Dermis blood vessel endothelial cell (primary cell): Measurements from ENCODE around the gene MPC1L. TPM values are rescaled to one million over a fixed set of nuclear protein-coding genes. Genes with fewer than 3 reads are reported as not detected.
"Not testable (repeated sequence)": the region's sequence is repeated elsewhere in the genome, so short reads cannot be mapped to it uniquely, and the experiment has no call there.

Experiments
- DNase-seq: peaks from one replicate; pipeline ENCODE4 v3.0.0; 2010
- total RNA-seq: library from RNA; depleted of rRNA; stranded (reverse); fragments of >200 nt; gene quantifications from 2 replicates; pipeline ENCODE4 v1.2.3, GENCODE V29; 2014

MPC1L gene
- not detected in 2 replicates for total RNA-seq

- no peak for DNase-seq
Measured at GRCh38 chrX:40623139-40623536, at the start of gene MPC1L. MPC1L (plus strand) TSS chrX:40623428; CDS start chrX:40623566, 138 bp downstream.

- peak; percentile 37 for DNase-seq
Measured at GRCh38 chrX:40573763-40574162, 49.5 kb upstream of the MPC1L start.

- DNase-seq = peak; percentile 21
Measured at GRCh38 chrX:40575411-40575810, 47.8 kb upstream of the MPC1L start.

DNA sequence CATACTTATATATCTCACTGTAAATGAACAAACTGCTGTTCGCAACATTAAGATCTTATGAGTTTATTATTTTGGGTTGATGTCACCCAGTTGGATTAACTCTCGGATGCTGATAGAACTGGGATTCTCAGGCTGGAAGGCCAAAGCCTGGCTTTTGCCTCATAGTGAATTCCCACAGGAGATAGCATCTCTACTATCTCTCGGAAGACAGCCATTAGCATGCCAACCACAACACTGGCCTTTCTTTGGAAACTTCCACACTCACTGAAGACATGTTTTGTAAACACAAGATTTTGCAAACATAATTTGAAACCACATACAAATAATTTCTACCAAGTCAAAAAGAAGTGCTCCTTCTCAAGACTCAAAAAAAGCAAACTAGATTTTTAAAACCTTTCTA is 46.9 kb upstream of the MPC1L start:
- DNase-seq = no peak

DNA sequence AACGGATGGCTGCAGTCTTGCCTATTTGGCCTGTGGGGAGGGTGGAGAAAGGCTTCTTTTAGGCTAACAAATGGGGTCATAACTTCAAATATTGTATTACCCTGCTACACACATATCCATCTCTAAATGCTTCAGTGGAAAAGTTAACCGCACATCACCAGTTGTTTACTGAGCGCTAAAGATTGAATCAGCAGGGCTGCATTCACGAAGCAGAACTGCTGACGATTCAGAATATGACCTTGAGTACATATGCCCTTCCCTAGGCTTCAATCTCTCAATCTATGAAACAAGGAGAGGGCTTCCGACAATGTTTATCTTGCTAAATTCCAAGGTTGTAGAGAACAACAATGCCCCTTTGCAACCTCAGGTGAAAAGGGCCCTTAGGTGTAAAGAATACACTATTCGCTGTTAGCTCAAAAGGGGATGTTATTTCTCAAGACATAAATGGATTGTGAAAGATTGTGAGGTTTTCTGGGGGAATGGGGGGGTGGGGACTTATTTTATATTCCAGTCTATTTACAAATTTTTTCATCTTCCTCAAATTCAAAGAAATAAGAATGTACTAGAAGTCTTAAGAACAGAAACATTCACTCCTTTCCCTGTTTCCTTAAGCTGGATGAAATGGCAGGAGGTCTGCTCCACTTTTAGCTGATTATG is 45.1 kb upstream of the MPC1L start:
- no peak for DNase-seq

- no peak for DNase-seq
Measured at GRCh38 chrX:40579141-40579540, 44.1 kb upstream of the MPC1L start.

- DNase-seq = no peak
Measured at GRCh38 chrX:40579900-40580536, 43.2 kb upstream of the MPC1L start.

- peak; percentile 94 for DNase-seq
Measured at GRCh38 chrX:40580537-40581335, 42.5 kb upstream of the MPC1L start, which contains the start of gene ATP6AP2. ATP6AP2 (plus strand) TSS chrX:40580970; CDS start chrX:40581066, 96 bp downstream.

DNA sequence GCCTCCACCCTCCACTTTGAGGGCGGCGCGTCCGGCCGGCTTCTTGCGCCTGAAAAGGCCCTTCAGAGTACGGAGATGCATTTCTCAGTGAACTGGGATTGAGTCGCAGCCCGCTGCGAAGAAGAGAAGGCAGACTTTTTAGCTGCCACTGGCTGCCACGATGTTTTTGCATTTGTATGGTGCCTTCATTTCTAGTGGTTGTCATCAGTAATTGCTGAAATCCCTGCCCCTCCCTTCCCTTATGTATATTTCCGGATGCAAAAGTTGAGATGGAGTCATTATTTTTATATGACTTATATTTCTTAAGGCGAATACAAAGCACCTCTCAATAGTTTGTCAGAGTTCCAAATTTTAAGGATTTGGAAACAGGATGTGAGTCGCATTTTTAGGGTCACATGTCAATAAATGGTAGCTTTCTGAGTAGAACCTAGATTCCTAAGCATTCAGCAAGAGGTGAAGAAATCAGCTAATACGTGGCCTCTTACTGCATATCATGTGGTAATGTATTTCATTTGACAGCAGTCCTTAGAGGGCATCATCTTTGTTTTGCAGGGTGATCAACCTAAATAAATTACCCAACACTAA is 41.8 kb upstream of the MPC1L start:
- peak; percentile 20 for DNase-seq

DNA sequence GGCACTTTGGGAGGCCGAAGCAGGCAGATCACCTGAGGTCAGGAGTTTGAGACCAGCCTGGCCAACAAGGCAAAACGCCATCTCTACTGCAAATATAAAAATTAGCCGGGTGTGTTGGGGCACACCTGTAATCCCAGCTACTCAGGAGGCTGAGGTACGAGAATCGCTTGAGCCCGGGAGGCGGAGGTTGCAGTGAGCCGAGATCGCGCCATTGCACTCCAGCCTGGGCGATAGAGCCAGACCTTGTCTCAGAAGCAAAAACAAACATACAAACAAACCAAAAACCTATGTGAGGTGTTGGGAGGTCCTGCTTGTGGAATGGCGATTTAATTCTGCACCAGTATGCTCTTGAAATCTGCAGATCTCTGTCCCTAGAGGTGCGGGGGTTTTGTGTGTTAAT is 41.0 kb upstream of the MPC1L start:
- DNase-seq = not testable (repeated sequence)

DNA sequence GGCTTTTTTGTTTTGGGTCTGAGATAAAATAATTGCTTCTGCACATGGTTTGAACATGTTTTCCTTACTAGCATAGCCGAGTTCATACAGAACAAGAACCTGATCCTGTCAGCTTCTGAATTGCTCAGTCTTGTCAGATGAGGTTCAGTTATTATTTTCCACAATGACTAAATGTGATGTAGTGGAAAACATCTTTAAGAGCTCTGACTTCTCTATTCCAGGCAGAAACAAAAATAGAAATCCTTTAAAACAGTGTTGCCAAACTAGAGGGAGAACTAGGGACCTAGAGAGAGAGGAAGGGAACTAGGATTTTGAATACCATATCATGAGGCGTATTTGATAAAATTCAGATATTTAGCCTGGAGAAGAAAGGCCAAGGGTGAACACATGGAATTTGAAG is 40.4 kb upstream of the MPC1L start:
- no peak for DNase-seq

DNA sequence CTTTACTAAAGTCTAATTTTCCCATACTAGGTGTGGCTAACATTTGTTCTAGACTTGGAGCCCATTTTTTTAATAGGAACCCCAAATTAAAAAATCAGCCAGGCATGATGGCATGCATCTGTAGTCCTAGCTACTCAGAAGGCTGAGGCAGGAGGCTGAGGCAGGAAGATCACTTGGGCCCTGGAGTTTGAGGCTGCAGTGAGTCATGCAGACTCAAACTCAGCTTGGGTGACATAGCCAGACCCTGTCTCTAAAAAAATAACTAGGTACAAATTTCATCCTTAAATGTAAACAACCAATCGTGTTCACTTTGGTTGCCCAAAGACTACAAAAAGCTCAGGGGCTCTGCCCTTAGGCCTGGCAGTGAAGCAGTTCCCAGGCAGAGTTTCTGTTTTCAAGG is 35.6 kb upstream of the MPC1L start:
- not testable (repeated sequence) for DNase-seq

- not testable (repeated sequence) for DNase-seq
Measured at GRCh38 chrX:40589616-40590321, 33.5 kb upstream of the MPC1L start.

DNA sequence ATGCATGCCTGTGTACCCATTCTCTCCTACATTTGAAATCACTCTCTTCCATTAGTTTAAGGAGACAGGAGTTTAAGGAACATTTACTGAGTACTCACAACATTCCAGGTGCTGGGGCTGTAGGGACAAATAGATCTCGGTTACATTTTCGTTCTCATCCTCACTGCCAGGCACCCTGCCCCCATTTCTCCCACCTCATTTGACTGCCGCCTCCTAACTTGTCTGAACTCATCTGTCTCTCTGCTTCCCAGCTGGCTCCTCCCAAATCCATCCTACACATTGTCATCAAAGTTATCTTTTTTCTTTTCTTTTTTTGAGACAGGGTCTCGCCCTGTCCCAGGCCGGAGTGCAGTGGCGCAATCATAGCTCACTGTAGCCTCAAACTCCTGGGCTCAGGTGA is 19.8 kb upstream of the MPC1L start:
- DNase-seq = no peak

GRCh38 chrX:40607381-40607780 is 15.8 kb upstream of the MPC1L start:
- no peak for DNase-seq

DNA sequence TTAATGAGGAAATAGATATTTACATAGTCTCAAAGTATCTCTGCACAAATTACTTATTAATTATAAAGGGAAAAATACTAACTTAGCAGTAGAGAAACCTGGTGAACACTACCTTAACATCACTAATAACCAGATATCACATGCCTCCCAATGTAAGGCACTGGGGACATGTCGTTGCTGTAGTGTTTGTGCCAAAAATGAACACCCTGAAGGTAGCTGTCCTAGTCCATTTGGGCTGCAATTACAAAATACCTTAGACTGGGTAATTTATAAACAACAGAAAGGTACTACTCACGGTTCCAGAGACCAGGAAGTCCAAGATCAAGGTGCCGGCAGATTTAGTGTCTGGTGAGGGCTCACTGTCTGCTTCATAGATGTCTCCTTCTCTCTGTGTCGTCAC is 10.7 kb upstream of the MPC1L start:
- DNase-seq = no peak

DNA sequence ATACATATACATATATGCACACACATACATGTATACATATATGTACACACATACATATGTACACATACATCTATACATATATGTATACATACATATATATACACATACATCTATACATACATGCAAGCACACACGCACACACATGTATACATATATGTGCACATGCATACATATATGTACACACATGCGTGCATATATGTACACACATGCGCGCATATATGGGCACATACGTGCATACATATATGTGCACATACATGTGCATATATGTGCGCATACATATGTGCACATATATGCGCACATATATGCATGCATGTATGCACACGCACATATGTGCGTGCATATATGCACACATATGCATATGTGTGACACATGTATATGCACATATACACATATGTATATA is 7.3 kb upstream of the MPC1L start:
- DNase-seq = no peak

- no peak for DNase-seq
Measured at GRCh38 chrX:40617566-40617965, 5.7 kb upstream of the MPC1L start.

GRCh38 chrX:40622479-40623138 is 619 bp upstream of the MPC1L start:
- no peak for DNase-seq

DNA sequence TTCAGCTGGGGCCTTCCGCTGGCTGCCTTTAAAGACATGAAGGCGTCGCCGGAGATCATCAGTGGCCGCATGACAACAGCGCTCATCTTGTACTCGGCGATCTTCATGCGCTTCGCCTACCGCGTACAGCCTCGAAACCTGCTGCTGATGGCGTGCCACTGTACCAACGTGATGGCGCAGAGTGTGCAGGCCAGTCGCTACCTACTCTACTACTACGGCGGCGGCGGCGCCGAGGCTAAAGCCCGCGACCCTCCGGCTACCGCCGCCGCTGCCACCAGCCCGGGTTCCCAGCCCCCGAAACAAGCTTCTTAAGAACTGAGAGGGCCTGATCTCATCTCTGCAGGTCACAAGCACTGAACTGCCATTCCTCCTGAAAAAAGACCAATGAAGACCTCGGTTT is 437 bp downstream of the MPC1L start:
- DNase-seq = no peak

DNA sequence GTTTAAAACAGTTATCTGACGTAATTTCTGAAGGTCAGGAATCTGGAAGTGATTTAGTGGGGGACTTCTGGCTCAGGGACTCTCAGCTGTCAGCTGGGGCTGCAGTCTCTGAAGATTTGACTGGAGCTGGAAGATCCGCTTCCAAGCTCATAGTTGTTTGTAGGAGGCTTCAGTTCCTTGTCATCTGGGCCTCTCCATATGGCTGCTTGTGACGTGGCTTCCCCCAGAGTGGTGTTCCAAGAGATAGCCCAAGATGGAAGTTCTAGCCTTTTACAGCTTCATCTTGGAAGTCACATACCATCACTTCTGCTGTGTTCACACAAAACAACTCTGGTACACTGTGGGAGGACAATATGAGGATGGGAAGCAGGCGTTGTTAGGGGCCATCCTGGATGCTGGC is 2.1 kb downstream of the MPC1L start:
- DNase-seq = no peak

GRCh38 chrX:40628506-40628905 is 5.3 kb downstream of the MPC1L start:
- no peak for DNase-seq
